CD4-positive, alpha-beta memory T cell (primary cell): Measurements from ENCODE around the gene POLR2L. TPM values are rescaled to one million over a fixed set of nuclear protein-coding genes. Genes with fewer than 3 reads are reported as not detected.

ENCODE experiments used
- CTCF ChIA-PET: fragments of 350-600 bp; sonication (Branson Sonifier 250); formaldehyde crosslinking; loops from one replicate; lab custom pipeline; 2021; ENCODE audit warnings: inconsistent platforms; ENCODE audit not compliant: partially characterized antibody; lab: Charles Lee
- POLR2A ChIA-PET: fragments of 350-600 bp; sonication (Branson Sonifier 250); formaldehyde crosslinking; loops from one replicate; lab custom pipeline; 2021; ENCODE audit not compliant: partially characterized antibody; lab: Charles Lee
- DNase-seq, 5 donors: peaks; one replicate each; pipeline versions ENCODE4 v3.0.0 to v3.0.0-alpha.2; 2020 to 2022; ENCODE audit warnings: mixed read lengths in 1 of 5
- H3K27ac ChIP-seq: one replicate; pipeline ENCODE4 v1.7.0; 2013; ENCODE audit warnings: low read depth, low read length
- H3K27me3 ChIP-seq: 2 replicates; pipeline ENCODE4 v1.7.0; 2013; ENCODE audit warnings: mild to moderate bottlenecking, low read length, moderate library complexity; ENCODE audit not compliant: insufficient read depth
- H3K36me3 ChIP-seq: 2 replicates; pipeline ENCODE4 v1.7.0; 2013; ENCODE audit warnings: mild to moderate bottlenecking, low read length, moderate library complexity; ENCODE audit not compliant: insufficient read depth
- H3K4me1 ChIP-seq: 2 replicates; pipeline ENCODE4 v1.7.0; 2013; ENCODE audit warnings: mild to moderate bottlenecking, low read length, moderate library complexity; ENCODE audit not compliant: insufficient read depth
- H3K4me3 ChIP-seq, 2 donors: one replicate each; pipeline ENCODE4 v1.7.0; 2013; ENCODE audit warnings: low read length in 2 of 2, mild to moderate bottlenecking in 1 of 2
- H3K9me3 ChIP-seq, 2 donors: one replicate each; pipeline ENCODE4 v1.7.0; 2013; ENCODE audit warnings: low read length in 2 of 2, control low read depth in 1 of 2; ENCODE audit not compliant: control insufficient read depth in 1 of 2
- H3K27ac Mint-ChIP-seq, 7 donors: one replicate each; pipeline ENCODE4 v1.8.0; 2020 to 2021; ENCODE audit warnings: mixed read lengths in 7 of 7, mild to moderate bottlenecking in 6 of 7, inconsistent platforms in 3 of 7, moderate library complexity in 3 of 7
- H3K27me3 Mint-ChIP-seq, 2 donors: one replicate each; pipeline ENCODE4 v1.8.0; 2020 to 2021; ENCODE audit warnings: mixed read lengths in 2 of 2
- H3K36me3 Mint-ChIP-seq, 2 donors: one replicate each; pipeline ENCODE4 v1.8.0; 2020 to 2021; ENCODE audit warnings: mixed read lengths in 2 of 2, inconsistent platforms in 1 of 2, mild to moderate bottlenecking in 1 of 2
- H3K4me1 Mint-ChIP-seq, 4 donors: one replicate each; pipeline ENCODE4 v1.8.0; 2020 to 2021; ENCODE audit warnings: mixed read lengths in 4 of 4, mild to moderate bottlenecking in 1 of 4
- H3K4me3 Mint-ChIP-seq, 8 donors: one replicate each; pipeline ENCODE4 v1.8.0; 2020 to 2021; ENCODE audit warnings: mixed read lengths in 8 of 8, mild to moderate bottlenecking in 7 of 8, moderate library complexity in 6 of 8, inconsistent platforms in 3 of 8
- H3K9me3 Mint-ChIP-seq, 8 donors: one replicate each; pipeline ENCODE4 v1.8.0; 2020 to 2021; ENCODE audit warnings: mixed read lengths in 8 of 8, mild to moderate bottlenecking in 5 of 8, inconsistent platforms in 3 of 8, moderate library complexity in 1 of 8
- intact Hi-C: fragments of 100-400 bp; cut with micrococcal nuclease; formaldehyde crosslinking; loops from one replicate; pipeline ENCODE4 v1.15.1; 2023
- polyA plus RNA-seq, 2 donors: library from polyadenylated mRNA; unstranded; fragments of 300-500 nt; fragmentation: Illumina TruSeq; gene quantifications; one replicate each; pipeline ENCODE4 v1.2.3, GENCODE V29; 2021
- total RNA-seq, 2 experiments: library from RNA; stranded (reverse); gene quantifications; one replicate each; pipeline ENCODE4 v1.2.3, GENCODE V29; 2021

Gene POLR2L
- total and polyA plus RNA-seq, 4 experiments from 2014 or later, result 55.8 to 108 (median 69.9) TPM

DNA sequence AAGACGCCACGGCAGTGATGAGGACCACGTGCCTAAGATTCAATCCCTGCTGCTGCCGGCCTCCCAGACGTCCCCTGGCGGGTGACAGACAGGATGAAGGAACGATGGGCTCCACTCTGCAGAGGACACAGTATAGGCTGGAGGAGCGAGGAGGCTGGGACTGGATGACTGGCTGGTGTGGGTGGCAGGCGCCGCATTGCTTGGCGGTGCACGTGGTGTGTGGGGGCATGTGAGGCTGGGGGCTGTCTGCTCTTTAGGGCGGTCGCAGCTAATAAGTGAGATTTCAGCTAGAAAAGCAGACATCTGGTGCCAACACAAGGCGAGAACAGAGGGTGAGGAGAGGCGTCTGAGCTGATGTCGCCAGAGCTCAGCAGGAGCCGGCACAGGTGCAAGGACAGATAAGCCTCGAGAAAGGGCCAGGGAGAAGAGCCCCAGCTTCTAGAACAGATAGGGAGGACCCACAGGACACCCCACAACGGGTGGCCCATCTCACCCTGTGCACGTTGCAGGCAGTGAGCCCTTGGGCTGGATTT is 33.5 kb upstream of the POLR2L start:
- H3K9me3 Mint-ChIP-seq, result no peaks in the 10 kb centered on the region
- H3K27me3 ChIP-seq, result no peaks in the 10 kb centered on the region
- ChIA-PET CTCF (no interaction called here), POLR2A (no interaction called here)
- H3K27ac Mint-ChIP-seq, result peak overlapping the region in 1 of 7 donors; percentile 29
- no peaks in the 10 kb centered on the region for H3K4me1 ChIP-seq
- DNase-seq, result no peak
- peaks cover 16 to 26% of the 10 kb centered on the region in 2 donors for H3K36me3 Mint-ChIP-seq
- H3K36me3 ChIP-seq, result no peaks in the 10 kb centered on the region
- H3K4me3 Mint-ChIP-seq, result no peak overlapping the region
- no peaks in the 10 kb centered on the region for H3K9me3 ChIP-seq
- H3K27ac ChIP-seq, result no peak overlapping the region
- H3K4me3 ChIP-seq, result no peak overlapping the region
- peaks cover 0 to 2% (median 0%) of the 10 kb centered on the region in 4 donors for H3K4me1 Mint-ChIP-seq
- no peaks in the 10 kb centered on the region for H3K27me3 Mint-ChIP-seq
- intact Hi-C loops, result no loop called here

DNA sequence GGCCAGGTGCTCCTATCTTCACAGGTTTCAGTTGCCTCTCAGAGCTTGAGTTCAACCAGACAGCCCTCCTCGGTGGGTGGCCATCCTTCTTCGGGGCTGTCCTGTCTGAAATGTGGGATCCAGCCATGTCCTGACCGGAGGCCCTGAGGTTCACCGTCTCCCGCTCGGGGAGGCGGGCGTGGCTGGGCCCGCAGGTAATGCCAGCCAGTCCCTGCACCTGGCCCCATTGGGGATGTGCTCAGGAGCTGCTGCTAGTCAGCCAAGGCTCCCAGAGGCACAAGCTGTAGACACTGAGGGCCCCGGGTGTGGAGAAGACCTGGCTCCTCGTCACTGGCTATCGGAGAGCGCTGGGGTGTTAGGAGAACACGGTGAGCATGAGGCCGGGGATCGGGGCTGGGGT is 32.9 kb upstream of the POLR2L start:
- Histone ChIP-seq H3K27me3 (no peaks in the 10 kb centered on the region), H3K36me3 (no peaks in the 10 kb centered on the region), H3K9me3 (no peaks in the 10 kb centered on the region), H3K4me1 (no peaks in the 10 kb centered on the region), H3K27ac (no peak overlapping the region), H3K4me3 (no peak overlapping the region)
- no peak overlapping the region for H3K27ac Mint-ChIP-seq
- DNase-seq, result no peak
- intact Hi-C loops, result no loop called here
- POLR2A ChIA-PET, result no interaction called here
- CTCF ChIA-PET, result interaction anchor here (0.6 kb wide), 1 partner anchor 190 kb away, joined by 4 read pairs; no protein-coding TSS in a partner anchor
- H3K9me3 Mint-ChIP-seq, result no peaks in the 10 kb centered on the region
- H3K4me3 Mint-ChIP-seq, result no peak overlapping the region
- no peaks in the 10 kb centered on the region for H3K27me3 Mint-ChIP-seq
- peaks cover 0 to 2% (median 0%) of the 10 kb centered on the region in 4 donors for H3K4me1 Mint-ChIP-seq
- H3K36me3 Mint-ChIP-seq, result peaks cover 16 to 22% of the 10 kb centered on the region in 2 donors

DNA sequence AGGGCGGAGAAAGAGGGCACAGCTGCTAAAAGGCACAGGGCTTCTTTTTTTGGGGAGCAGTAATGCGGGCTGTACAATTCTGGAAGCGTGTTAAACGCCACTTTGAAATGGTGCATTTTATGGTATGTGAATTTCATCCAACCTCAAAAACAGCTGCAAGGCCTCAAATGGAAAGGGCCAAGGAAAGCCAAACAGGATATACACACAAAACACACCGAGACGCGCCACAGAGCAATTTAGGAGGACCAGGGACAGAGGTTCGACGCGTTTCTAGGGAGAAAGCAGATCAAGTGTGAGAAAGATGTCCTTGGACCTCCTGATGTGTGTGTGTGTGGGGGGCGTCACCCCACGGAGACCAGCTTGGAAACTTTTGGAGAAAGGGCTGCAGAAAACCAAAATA is 31.4 kb upstream of the POLR2L start:
- peak overlapping the region in 1 of 7 donors; percentile 60 for H3K27ac Mint-ChIP-seq
- POLR2A ChIA-PET, result no interaction called here
- no peak for DNase-seq
- no peak overlapping the region for H3K4me3 Mint-ChIP-seq
- intact Hi-C loops, result no loop called here
- H3K36me3 Mint-ChIP-seq, result peaks cover 12 to 18% of the 10 kb centered on the region in 2 donors
- no peaks in the 10 kb centered on the region for H3K27me3 ChIP-seq
- no peaks in the 10 kb centered on the region for H3K27me3 Mint-ChIP-seq
- no peaks in the 10 kb centered on the region for H3K4me1 ChIP-seq
- H3K9me3 Mint-ChIP-seq, result no peaks in the 10 kb centered on the region
- no peak overlapping the region for H3K4me3 ChIP-seq
- no peak overlapping the region for H3K27ac ChIP-seq
- H3K4me1 Mint-ChIP-seq, result peaks cover 0 to 2% (median 0%) of the 10 kb centered on the region in 4 donors
- H3K36me3 ChIP-seq, result no peaks in the 10 kb centered on the region
- CTCF ChIA-PET, result interaction anchor here (0.5 kb wide), 1 partner anchor 54 kb away, joined by 4 read pairs; no protein-coding TSS in a partner anchor
- H3K9me3 ChIP-seq, result no peaks in the 10 kb centered on the region

DNA sequence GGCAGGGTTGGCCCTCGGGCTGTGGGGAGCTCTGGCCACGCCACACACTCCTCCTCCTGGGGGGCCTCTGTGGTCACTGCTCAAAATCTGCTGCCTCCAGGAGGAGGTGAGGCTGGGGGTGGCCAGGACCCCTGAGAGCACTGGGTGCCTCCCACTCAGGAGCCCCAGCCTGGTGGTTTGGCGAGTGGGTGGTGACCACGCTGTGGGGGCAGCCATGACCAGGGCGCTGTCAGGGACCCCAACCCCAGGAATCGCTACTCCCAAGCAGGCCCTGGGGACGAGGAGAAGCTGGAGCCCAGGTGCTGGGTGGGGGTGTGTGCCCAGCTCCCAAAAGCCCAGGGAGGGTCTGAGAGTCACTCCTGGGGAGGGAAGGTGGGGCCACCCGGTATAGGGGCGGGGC is 30.5 kb upstream of the POLR2L start:
- no peaks in the 10 kb centered on the region for H3K4me1 ChIP-seq
- H3K9me3 Mint-ChIP-seq, result no peaks in the 10 kb centered on the region
- H3K27ac Mint-ChIP-seq, result no peak overlapping the region
- H3K4me1 Mint-ChIP-seq, result peaks cover 0 to 2% (median 0%) of the 10 kb centered on the region in 4 donors
- DNase-seq, result no peak
- H3K27me3 Mint-ChIP-seq, result no peaks in the 10 kb centered on the region
- intact Hi-C loops, result no loop called here
- no peak overlapping the region for H3K4me3 ChIP-seq
- CTCF ChIA-PET, result interaction anchor here (0.5 kb wide), 1 partner anchor 55 kb away, joined by 4 read pairs; no protein-coding TSS in a partner anchor
- POLR2A ChIA-PET, result no interaction called here
- H3K36me3 Mint-ChIP-seq, result peaks cover 12 to 18% of the 10 kb centered on the region in 2 donors
- no peaks in the 10 kb centered on the region for H3K36me3 ChIP-seq
- no peaks in the 10 kb centered on the region for H3K27me3 ChIP-seq
- H3K4me3 Mint-ChIP-seq, result no peak overlapping the region
- no peak overlapping the region for H3K27ac ChIP-seq
- no peaks in the 10 kb centered on the region for H3K9me3 ChIP-seq

DNA sequence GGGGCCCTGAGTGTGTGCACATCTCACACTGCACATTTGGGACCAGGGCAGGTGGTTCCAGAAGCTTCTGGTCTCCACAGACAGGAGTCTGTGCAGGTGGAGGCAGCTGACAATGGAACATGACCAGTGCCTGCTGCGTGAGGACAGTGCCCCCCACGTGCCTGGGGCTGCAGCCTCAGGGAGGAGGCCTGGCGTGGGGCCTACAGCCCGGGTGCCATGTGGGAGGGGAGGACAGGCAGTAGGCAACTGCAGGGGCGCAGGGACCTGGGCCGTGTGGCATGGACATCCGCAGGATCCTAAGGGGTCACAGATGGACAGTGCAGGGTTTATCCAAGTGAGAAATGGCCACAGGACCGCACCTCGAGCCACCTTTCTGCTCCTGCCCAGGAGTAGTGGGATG is 29.1 kb upstream of the POLR2L start:
- Histone ChIP-seq H3K4me3 (no peak overlapping the region), H3K27ac (no peak overlapping the region), H3K27me3 (no peaks in the 10 kb centered on the region), H3K9me3 (no peaks in the 10 kb centered on the region), H3K36me3 (no peaks in the 10 kb centered on the region), H3K4me1 (no peaks in the 10 kb centered on the region)
- Mint-ChIP-seq H3K27me3 (no peaks in the 10 kb centered on the region), H3K4me1 (peaks cover 0 to 2% (median 0%) of the 10 kb centered on the region in 4 donors), H3K36me3 (peaks cover 12 to 15% of the 10 kb centered on the region in 2 donors), H3K4me3 (no peak overlapping the region), H3K27ac (no peak overlapping the region), H3K9me3 (no peaks in the 10 kb centered on the region)
- ChIA-PET CTCF (interaction anchor here (0.6 kb wide), 1 partner anchor 868 kb away, joined by 3 read pairs; no protein-coding TSS in a partner anchor), POLR2A (no interaction called here)
- no peak for DNase-seq
- intact Hi-C loops, result no loop called here

DNA sequence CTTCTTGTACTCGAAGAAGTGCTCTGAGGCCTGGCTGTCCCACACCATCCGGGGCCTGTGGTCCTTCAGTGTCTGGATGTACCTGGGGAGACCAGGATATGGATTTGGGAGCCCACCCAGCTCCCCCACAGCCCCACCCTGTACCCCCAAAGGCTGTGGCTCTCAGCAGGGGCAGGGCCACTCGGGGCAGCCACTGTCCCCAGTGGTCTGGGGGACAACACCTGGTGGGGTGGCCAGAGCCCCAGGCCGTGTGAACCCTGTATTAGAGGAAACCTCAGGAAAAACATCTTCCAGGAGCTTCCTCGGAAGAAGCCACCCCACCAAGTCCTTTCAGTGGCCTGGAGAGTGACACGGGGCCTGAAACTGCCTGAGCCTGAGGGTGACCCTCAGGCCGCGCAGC is 28.1 kb upstream of the POLR2L start:
- no peaks in the 10 kb centered on the region for H3K9me3 ChIP-seq
- H3K4me3 ChIP-seq, result no peak overlapping the region
- POLR2A ChIA-PET, result no interaction called here
- DNase-seq, result no peak
- Mint-ChIP-seq H3K4me1 (no peaks in the 10 kb centered on the region), H3K27ac (no peak overlapping the region), H3K9me3 (no peaks in the 10 kb centered on the region), H3K27me3 (no peaks in the 10 kb centered on the region), H3K4me3 (no peak overlapping the region), H3K36me3 (peaks cover 8 to 10% of the 10 kb centered on the region in 2 donors)
- H3K36me3 ChIP-seq, result no peaks in the 10 kb centered on the region
- CTCF ChIA-PET, result no interaction called here
- intact Hi-C loops, result no loop called here
- no peak overlapping the region for H3K27ac ChIP-seq
- H3K27me3 ChIP-seq, result no peaks in the 10 kb centered on the region
- no peaks in the 10 kb centered on the region for H3K4me1 ChIP-seq

DNA sequence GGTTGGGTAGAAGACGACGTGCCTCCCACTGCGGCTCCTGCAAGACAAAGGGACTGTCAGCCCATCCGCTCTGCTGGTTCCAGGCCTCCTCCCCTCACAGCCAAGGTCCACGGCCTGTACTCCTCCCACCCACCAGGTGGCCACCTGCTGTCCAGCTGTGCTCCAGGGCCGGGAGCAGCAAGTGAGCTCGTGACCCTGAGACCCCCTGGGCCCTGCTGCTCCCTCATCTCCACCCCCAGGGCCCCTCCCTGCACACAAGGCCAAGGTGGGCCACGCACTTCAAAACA is 27.7 kb upstream of the POLR2L start:
- Mint-ChIP-seq H3K4me3 (no peak overlapping the region), H3K9me3 (no peaks in the 10 kb centered on the region), H3K4me1 (no peaks in the 10 kb centered on the region), H3K36me3 (peaks cover 7 to 8% of the 10 kb centered on the region in 2 donors), H3K27me3 (no peaks in the 10 kb centered on the region), H3K27ac (no peak overlapping the region)
- ChIA-PET CTCF (no interaction called here), POLR2A (no interaction called here)
- H3K9me3 ChIP-seq, result no peaks in the 10 kb centered on the region
- no peaks in the 10 kb centered on the region for H3K27me3 ChIP-seq
- intact Hi-C loops, result no loop called here
- H3K36me3 ChIP-seq, result no peaks in the 10 kb centered on the region
- H3K4me1 ChIP-seq, result no peaks in the 10 kb centered on the region
- H3K4me3 ChIP-seq, result no peak overlapping the region
- DNase-seq, result no peak
- no peak overlapping the region for H3K27ac ChIP-seq
